GM12878 (cell line): Measurements from ENCODE around the gene SMOC1. TPM values are rescaled to one million over a fixed set of nuclear protein-coding genes. Genes with fewer than 3 reads are reported as not detected.

Experiments used
- ATAC-seq: fragments of 200-7000 bp; cut with Tn5 transposase; 3 replicates; pipeline ENCODE4 v1.9.1; 2020; ENCODE audit warnings: mild to moderate bottlenecking, moderate library complexity
- BruUV-seq: library from RNA; stranded (reverse); fragments of 400-500 nt; replicated peaks from 2 replicates; lab custom pipeline; 2021; lab: Mats Ljungman, UMichigan
- CTCF ChIA-PET: fragments of 300-600 bp; sonication (Branson Sonifier 250); formaldehyde crosslinking; extraction: SDS; loops from one replicate; lab custom pipeline; 2021; ENCODE audit warnings: inconsistent platforms; lab: Yijun Ruan, JAX
- POLR2A ChIA-PET: fragments of 350-600 bp; formaldehyde crosslinking; extraction: SDS; loops from one replicate; lab custom pipeline; 2021; ENCODE audit warnings: inconsistent platforms; lab: Charles Lee
- RAD21 ChIA-PET: fragments of 300-600 bp; sonication (Branson Sonifier 250); formaldehyde crosslinking; loops from one replicate; lab custom pipeline; 2023; ENCODE audit warnings: antibody characterized with exemption; ENCODE audit not compliant: unreplicated experiment; lab: Charles Lee
- SMC1A ChIA-PET: fragments of 300-600 bp; sonication (Branson Sonifier 250); formaldehyde crosslinking; loops from one replicate; lab custom pipeline; 2023; ENCODE audit not compliant: unreplicated experiment, uncharacterized antibody; lab: Charles Lee
- DNase-seq: peaks from one replicate; pipeline ENCODE4 v3.0.0-alpha.2; 2011; ENCODE audit warnings: low read depth, low spot score
- FAIRE-seq: peaks from 3 replicates; lab custom pipeline; 2011; peaks lifted over from hg19 to GRCh38; lab: Jason Lieb, UNC
- H2AFZ ChIP-seq: 2 replicates; pipeline ENCODE4 v1.6.0; 2011; ENCODE audit warnings: low read depth, low read length, control low read depth; ENCODE audit not compliant: control insufficient read depth
- H3K27ac ChIP-seq: 2 replicates; pipeline ENCODE4 v1.5.1; 2011; ENCODE audit warnings: control low read depth; ENCODE audit not compliant: control insufficient read depth, insufficient read depth
- H3K27me3 ChIP-seq, 2 experiments: replicated peaks in 1 of 2; 2 replicates each; pipeline versions ENCODE4 v1.6.0 to v1.6.1; 2011; ENCODE audit warnings: low read length in 1 of 2; ENCODE audit not compliant: control insufficient read depth in 2 of 2, insufficient read depth in 2 of 2
- H3K36me3 ChIP-seq, 2 experiments: 2 replicates each; pipeline ENCODE4 v1.5.1; 2011; ENCODE audit warnings: low read length in 1 of 2; ENCODE audit not compliant: control insufficient read depth in 2 of 2, insufficient read depth in 2 of 2
- H3K4me1 ChIP-seq: 2 replicates; pipeline ENCODE4 v1.6.1; 2011; ENCODE audit warnings: mild to moderate bottlenecking, low read length, moderate library complexity, mixed read lengths; ENCODE audit not compliant: control insufficient read depth, insufficient read depth
- H3K4me2 ChIP-seq: 2 replicates; pipeline ENCODE4 v1.6.0; 2011; ENCODE audit warnings: control low read depth; ENCODE audit not compliant: control insufficient read depth, insufficient read depth
- H3K4me3 ChIP-seq: fragments of 200-600 bp; sonication (generic); 2 replicates; pipeline ENCODE4 v1.5.1; 2016
- H3K79me2 ChIP-seq: 2 replicates; pipeline ENCODE4 v1.6.0; 2011; ENCODE audit warnings: low read length; ENCODE audit not compliant: control insufficient read depth, insufficient read depth
- H3K9ac ChIP-seq: 2 replicates; pipeline ENCODE4 v1.8.0; 2011; ENCODE audit warnings: low read length, control low read depth, mixed read lengths; ENCODE audit not compliant: control insufficient read depth, insufficient read depth
- H3K9me3 ChIP-seq: replicated peaks from 3 replicates; pipeline ENCODE4 v1.5.1; 2011; ENCODE audit warnings: mild to moderate bottlenecking, low read length; ENCODE audit not compliant: control insufficient read depth, insufficient read depth
- H4K20me1 ChIP-seq: 2 replicates; pipeline ENCODE4 v1.6.0; 2011; ENCODE audit not compliant: control insufficient read depth, insufficient read depth
- BRCA1 ChIP-seq: IDR thresholded peaks from 2 replicates; pipeline ENCODE4 v1.6.1; 2011; ENCODE audit warnings: low read depth, low read length, improper control_type of control experiment
- CHD2 ChIP-seq: IDR thresholded peaks from 2 replicates; pipeline ENCODE4 v1.6.1; 2011; ENCODE audit warnings: low read depth, low read length, improper control_type of control experiment, borderline replicate concordance
- KLF5 ChIP-seq: fragments of 450-650 bp; IDR thresholded peaks from 2 replicates; pipeline ENCODE4 v1.6.1; 2014; ENCODE audit warnings: mild to moderate bottlenecking; ENCODE audit not compliant: partially characterized antibody
- NR2C2 ChIP-seq: IDR thresholded peaks from 2 replicates; pipeline ENCODE4 v1.6.1; 2011; ENCODE audit warnings: borderline replicate concordance, low read depth; ENCODE audit not compliant: control insufficient read depth, insufficient read length
- ZNF24 ChIP-seq: fragments of 450-650 bp; IDR thresholded peaks from 2 replicates; pipeline ENCODE4 v1.6.1; 2017; ENCODE audit warnings: antibody characterized with exemption, mild to moderate bottlenecking
- WGBS: methylation state at CpG from one replicate; pipeline ENCODE4 v1.1.6; 2016; ENCODE audit warnings: low lambda C conversion rate; ENCODE audit not compliant: insufficient replicate concordance, insufficient coverage; ENCODE audit errors: missing lambda C conversion rate; 5-methylcytosine and 5-hydroxymethylcytosine counted together
- in situ Hi-C: fragments of 300-500 bp; cut with MboI; formaldehyde crosslinking; loops from 9 replicates; pipeline ENCODE4 v1.14.3; 2018; ENCODE audit warnings: mixed read lengths
- intact Hi-C: fragments of 100-400 bp; cut with micrococcal nuclease; formaldehyde crosslinking; loops from one replicate; pipeline ENCODE4 v1.14.2; 2022; ENCODE audit not compliant: unreplicated experiment
- polyA plus RNA-seq, 11 experiments: library from polyadenylated mRNA; depleted of rRNA in 4 of 11; unstranded in 6 of 11; stranded (reverse) in 5 of 11; fragments of >200 nt; fragmentation: Nextera tagmentation in 4 of 11; fragmentation: Illumina TruSeq in 1 of 11; extraction: Ambion mirVana in 4 of 11; extraction: Trizol in 1 of 11; gene quantifications; 1 replicate in 1 of 11; 2 replicates in 10 of 11; pipeline versions ENCODE4 v1.2.1 to v1.2.3, GENCODE V29; 2011 to 2016; ENCODE audit warnings: inconsistent platforms in 2 of 11, missing spikeins in 2 of 11, low read depth in 1 of 11
- total RNA-seq, 4 experiments: library from RNA; depleted of rRNA in 3 of 4; stranded (reverse); fragments of >200 nt in 3 of 4; fragmentation: Illumina TruSeq in 1 of 4; extraction: Trizol in 1 of 4; gene quantifications; 2 replicates each; pipeline versions ENCODE4 v1.2.1 to v1.2.3, GENCODE V29; 2013 to 2021
- TF ChIP-seq, protein P1 (sequence below): fragments of 450-650 bp; IDR thresholded peaks from 2 replicates; pipeline ENCODE4 v1.6.1; 2017; ENCODE audit warnings: mild to moderate bottlenecking

Gene SMOC1
- total and polyA plus RNA-seq, 10 of the 15 experiments (the other 5 are each of a cell fraction or from before 2014, with no cell fraction given): 0.03 to 0.26 (median 0.14) TPM; not detected in 7

- no peaks in the 10 kb centered on the region for H3K79me2 ChIP-seq
- ChIA-PET POLR2A (no interaction called here), CTCF (no interaction called here), SMC1A (interaction anchor here (0.6 kb wide), 1 partner anchor 888 kb away, joined by 4 read pairs; no protein-coding TSS in a partner anchor)
- WGBS: 25% methylated on average over 3 of the region's 3 CpGs
- H3K9ac ChIP-seq: no peak overlapping the region
- ATAC-seq (no peak), DNase-seq (no peak), FAIRE-seq (no peak)
- H3K27ac ChIP-seq: no peak overlapping the region
- no peak overlapping the region for H2AFZ ChIP-seq
- intact Hi-C loops: no loop called here
- H3K27me3 ChIP-seq: no peaks in the 10 kb centered on the region; a peak in 3 of 4 replicates
- H3K9me3 ChIP-seq: no peaks in the 10 kb centered on the region
- H3K36me3 ChIP-seq: no peaks in the 10 kb centered on the region
- H3K4me2 ChIP-seq: no peak overlapping the region
- BruUV-seq: no TSS peak
- H3K4me3 ChIP-seq: no peak overlapping the region
- in situ Hi-C loops: no loop called here
- H4K20me1 ChIP-seq: no peaks in the 10 kb centered on the region
- H3K4me1 ChIP-seq: no peaks in the 10 kb centered on the region
- TF ChIP-seq NR2C2: no peak
- TF ChIP-seq KLF5: no peak
- TF ChIP-seq CHD2: no peak
- no peak for TF ChIP-seq BRCA1
- no peak for TF ChIP-seq ZNF24
- TF ChIP-seq, protein P1, sequence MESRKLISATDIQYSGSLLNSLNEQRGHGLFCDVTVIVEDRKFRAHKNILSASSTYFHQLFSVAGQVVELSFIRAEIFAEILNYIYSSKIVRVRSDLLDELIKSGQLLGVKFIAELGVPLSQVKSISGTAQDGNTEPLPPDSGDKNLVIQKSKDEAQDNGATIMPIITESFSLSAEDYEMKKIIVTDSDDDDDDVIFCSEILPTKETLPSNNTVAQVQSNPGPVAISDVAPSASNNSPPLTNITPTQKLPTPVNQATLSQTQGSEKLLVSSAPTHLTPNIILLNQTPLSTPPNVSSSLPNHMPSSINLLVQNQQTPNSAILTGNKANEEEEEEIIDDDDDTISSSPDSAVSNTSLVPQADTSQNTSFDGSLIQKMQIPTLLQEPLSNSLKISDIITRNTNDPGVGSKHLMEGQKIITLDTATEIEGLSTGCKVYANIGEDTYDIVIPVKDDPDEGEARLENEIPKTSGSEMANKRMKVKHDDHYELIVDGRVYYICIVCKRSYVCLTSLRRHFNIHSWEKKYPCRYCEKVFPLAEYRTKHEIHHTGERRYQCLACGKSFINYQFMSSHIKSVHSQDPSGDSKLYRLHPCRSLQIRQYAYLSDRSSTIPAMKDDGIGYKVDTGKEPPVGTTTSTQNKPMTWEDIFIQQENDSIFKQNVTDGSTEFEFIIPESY: no peak
- TF ChIP-seq, all 136 proteins: peak for 0
- RAD21 ChIA-PET: no interaction called here
These were observed 197.8 kb downstream of the SMOC1 start for GRCh38 chr14:70077005-70077404.
